Vagina (tissue), 2 donors: Measurements from ENCODE around the gene TBC1D21. TPM values are rescaled to one million over a fixed set of nuclear protein-coding genes. Genes with fewer than 3 reads are reported as not detected.

ENCODE experiments used
- DNase-seq, 2 donors: peaks; one replicate each; pipeline ENCODE4 v3.0.0-alpha.2; 2017; ENCODE audit errors: extremely low spot score in 2 of 2
- H3K27ac ChIP-seq: fragments of 200-600 bp; sonication (generic); one replicate; pipeline ENCODE4 v1.5.1; 2019
- H3K27me3 ChIP-seq: fragments of 200-600 bp; sonication (generic); one replicate; pipeline ENCODE4 v1.5.1; 2019
- H3K36me3 ChIP-seq, 2 donors: fragments of 200-600 bp; sonication (generic); one replicate each; pipeline ENCODE4 v1.5.1; 2017 to 2019
- H3K4me1 ChIP-seq: fragments of 200-600 bp; sonication (generic); one replicate; pipeline ENCODE4 v1.5.1; 2019
- H3K4me3 ChIP-seq, 2 donors: fragments of 200-600 bp; sonication (generic); 1 replicate in 1 of 2; 2 replicates in 1 of 2; pipeline ENCODE4 v1.5.1; 2016 to 2019
- H3K9me3 ChIP-seq: fragments of 200-600 bp; sonication (generic); one replicate; pipeline ENCODE4 v1.5.1; 2019
- POLR2A ChIP-seq, 2 donors: fragments of 450-650 bp; IDR thresholded peaks; one replicate each; pipeline ENCODE4 v1.6.1; 2017; ENCODE audit warnings: antibody characterized with exemption in 2 of 2, mild to moderate bottlenecking in 2 of 2, moderate library complexity in 2 of 2
- POLR2AphosphoS5 ChIP-seq, 2 donors: sonication (generic); formaldehyde crosslinking; IDR thresholded peaks; one replicate each; pipeline ENCODE4 v1.9.0; 2017; ENCODE audit warnings: antibody characterized with exemption in 2 of 2, mild to moderate bottlenecking in 2 of 2, low read depth in 1 of 2; ENCODE audit not compliant: insufficient read depth in 1 of 2
- intact Hi-C: fragments of 100-400 bp; cut with DNase I; formaldehyde crosslinking; loops from one replicate; pipeline ENCODE4 v1.15.1; 2023
- total RNA-seq: library from RNA; depleted of rRNA; stranded (reverse); fragments of >200 nt; gene quantifications from one replicate; pipeline ENCODE4 v1.2.3, GENCODE V29; 2016
- TF ChIP-seq, protein P1 (sequence below), 3 experiments: fragments of 450-650 bp in 2 of 3; fragments of 200-600 bp in 1 of 3; sonication (generic) in 1 of 3; IDR thresholded peaks; one replicate each; pipeline ENCODE4 v1.5.1; 2017 to 2019; ENCODE audit warnings: antibody characterized with exemption in 3 of 3, mild to moderate bottlenecking in 2 of 3, moderate library complexity in 2 of 3

Gene TBC1D21
- total RNA-seq, 1 donor from 2014 or later: not detected

DNA sequence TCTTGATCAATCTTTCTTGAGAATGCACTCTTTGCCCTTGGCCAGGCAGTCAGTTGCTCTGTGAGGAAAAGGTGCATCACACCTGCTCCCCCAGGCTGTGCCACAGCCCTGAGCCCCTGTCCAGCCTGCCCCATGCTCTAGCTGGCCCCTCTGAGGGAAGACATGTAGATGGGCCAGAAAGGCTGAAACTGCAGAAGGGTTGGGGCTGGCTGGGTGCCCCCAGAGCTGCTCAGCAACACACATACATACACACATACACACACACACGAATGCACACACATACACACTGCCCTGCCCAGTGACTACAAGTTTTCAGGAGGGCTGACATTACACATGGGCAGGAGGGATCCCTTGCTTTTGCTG is 16.4 kb downstream of the TBC1D21 start:
- no peaks in the 10 kb centered on the region for H3K4me1 ChIP-seq
- no peaks in the 10 kb centered on the region for H3K9me3 ChIP-seq
- TF ChIP-seq POLR2AphosphoS5 (IDR thresholded peaks at IDR 0.05; ENCODE audit: insufficient read depth in 1 of 2, low read depth in 1 of 2) (no peak), POLR2A (IDR thresholded peaks at IDR 0.05) (no peak)
- TF ChIP-seq, protein P1, sequence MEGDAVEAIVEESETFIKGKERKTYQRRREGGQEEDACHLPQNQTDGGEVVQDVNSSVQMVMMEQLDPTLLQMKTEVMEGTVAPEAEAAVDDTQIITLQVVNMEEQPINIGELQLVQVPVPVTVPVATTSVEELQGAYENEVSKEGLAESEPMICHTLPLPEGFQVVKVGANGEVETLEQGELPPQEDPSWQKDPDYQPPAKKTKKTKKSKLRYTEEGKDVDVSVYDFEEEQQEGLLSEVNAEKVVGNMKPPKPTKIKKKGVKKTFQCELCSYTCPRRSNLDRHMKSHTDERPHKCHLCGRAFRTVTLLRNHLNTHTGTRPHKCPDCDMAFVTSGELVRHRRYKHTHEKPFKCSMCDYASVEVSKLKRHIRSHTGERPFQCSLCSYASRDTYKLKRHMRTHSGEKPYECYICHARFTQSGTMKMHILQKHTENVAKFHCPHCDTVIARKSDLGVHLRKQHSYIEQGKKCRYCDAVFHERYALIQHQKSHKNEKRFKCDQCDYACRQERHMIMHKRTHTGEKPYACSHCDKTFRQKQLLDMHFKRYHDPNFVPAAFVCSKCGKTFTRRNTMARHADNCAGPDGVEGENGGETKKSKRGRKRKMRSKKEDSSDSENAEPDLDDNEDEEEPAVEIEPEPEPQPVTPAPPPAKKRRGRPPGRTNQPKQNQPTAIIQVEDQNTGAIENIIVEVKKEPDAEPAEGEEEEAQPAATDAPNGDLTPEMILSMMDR (IDR thresholded peaks at IDR 0.05): no peak
- intact Hi-C loops: no loop called here
- no peak overlapping the region for H3K27ac ChIP-seq
- no peaks in the 10 kb centered on the region for H3K27me3 ChIP-seq
- no peaks in the 10 kb centered on the region for H3K36me3 ChIP-seq
- no peak for DNase-seq
- H3K4me3 ChIP-seq: no peak overlapping the region

DNA sequence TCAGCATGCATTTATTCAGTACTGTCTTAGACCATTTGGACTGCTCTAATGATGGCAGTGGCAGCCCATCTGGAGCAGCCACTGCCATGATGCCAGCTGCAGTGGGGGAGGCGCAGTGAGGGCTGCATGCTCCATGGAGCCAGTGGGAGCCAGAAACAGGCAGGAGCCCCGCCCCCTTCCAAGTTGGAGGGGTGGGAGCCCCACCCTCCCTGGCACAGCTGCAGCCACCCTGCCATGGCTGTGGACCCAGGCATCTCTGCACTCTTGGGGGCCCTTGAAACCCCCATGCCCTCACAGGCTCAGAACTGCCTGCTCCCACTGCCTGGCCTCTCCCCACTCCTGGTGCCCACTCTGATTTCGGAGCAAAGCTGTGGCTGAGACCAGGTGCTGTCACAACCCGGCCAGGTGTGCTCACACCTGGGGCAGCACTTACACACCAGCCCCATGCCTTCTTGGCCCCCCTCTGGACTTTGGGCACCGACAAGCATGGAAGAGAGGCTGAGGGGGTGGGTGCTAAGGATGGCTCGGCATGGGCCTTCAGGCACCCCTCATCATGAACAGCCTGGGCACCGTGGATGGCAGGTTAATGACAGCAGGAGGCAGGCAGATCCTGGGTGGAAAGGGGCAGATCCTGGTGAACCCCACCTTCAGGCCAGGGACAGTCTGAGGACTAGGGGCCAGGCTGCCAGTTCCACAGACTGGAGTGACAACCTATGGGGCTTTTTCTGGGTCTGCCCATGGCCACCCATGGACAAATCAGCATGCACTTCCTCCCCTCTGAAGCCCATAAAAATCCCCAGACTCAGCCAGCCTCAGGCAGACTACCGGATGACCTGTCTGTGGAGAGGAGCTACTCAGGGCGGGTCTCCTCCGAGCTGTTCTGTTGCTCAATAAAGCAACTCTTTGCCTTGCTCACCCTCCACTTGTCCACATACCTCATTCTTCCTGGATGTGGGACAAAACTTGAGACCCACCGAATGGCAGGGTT is 18.3 kb downstream of the TBC1D21 start:
- Histone ChIP-seq H3K36me3 (no peaks in the 10 kb centered on the region), H3K9me3 (no peaks in the 10 kb centered on the region), H3K4me1 (no peaks in the 10 kb centered on the region), H3K4me3 (no peak overlapping the region), H3K27me3 (no peaks in the 10 kb centered on the region), H3K27ac (no peak overlapping the region)
- no peak for TF ChIP-seq POLR2A (IDR thresholded peaks at IDR 0.05)
- TF ChIP-seq POLR2AphosphoS5 (IDR thresholded peaks at IDR 0.05; ENCODE audit: insufficient read depth in 1 of 2, low read depth in 1 of 2): no peak
- TF ChIP-seq, protein P1 (IDR thresholded peaks at IDR 0.05): no peak
- intact Hi-C loops: no loop called here
- no peak for DNase-seq

DNA sequence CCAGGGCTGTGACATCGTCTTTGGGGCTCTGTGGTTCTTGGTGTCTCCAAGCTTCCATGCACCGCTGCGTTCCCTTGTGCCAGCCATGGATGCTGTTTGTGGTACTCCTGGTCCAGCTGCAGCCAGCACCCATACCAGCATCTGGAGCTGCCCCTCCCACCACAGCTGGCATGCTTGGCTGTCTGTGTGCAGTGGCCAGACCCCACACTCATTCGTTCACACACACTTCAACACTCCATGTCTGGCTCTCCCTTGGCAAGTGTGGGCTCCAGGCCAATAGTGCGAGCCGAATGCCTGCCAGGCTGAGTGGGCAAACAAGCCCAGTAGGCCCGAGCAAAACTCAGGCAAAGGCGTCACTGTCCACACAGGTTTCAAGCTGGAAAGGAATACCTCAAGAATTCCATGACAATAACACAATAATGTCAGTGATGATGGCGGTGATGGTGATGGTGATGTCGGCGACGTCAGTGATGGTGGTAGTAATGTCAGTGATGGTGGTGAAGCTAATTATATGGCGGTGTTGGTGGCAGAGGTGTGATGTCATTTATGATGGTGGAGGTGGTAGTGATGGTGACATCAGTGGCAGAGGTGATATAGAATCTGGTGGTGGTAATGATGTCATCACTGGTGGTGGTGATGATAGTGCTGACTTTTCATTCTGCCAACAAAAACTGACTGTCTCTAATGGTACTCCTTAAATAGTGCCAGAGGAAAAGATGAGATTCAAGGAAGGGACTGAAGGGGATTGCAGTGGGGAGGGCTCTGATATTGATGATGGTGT is 19.3 kb downstream of the TBC1D21 start:
- Histone ChIP-seq H3K36me3 (no peaks in the 10 kb centered on the region), H3K4me1 (no peaks in the 10 kb centered on the region), H3K27me3 (no peaks in the 10 kb centered on the region), H3K4me3 (no peak overlapping the region), H3K27ac (no peak overlapping the region), H3K9me3 (no peaks in the 10 kb centered on the region)
- DNase-seq: no peak
- intact Hi-C loops: no loop called here
- TF ChIP-seq POLR2A (IDR thresholded peaks at IDR 0.05): no peak
- no peak for TF ChIP-seq POLR2AphosphoS5 (IDR thresholded peaks at IDR 0.05; ENCODE audit: insufficient read depth in 1 of 2, low read depth in 1 of 2)
- TF ChIP-seq, protein P1 (IDR thresholded peaks at IDR 0.05): no peak

DNA sequence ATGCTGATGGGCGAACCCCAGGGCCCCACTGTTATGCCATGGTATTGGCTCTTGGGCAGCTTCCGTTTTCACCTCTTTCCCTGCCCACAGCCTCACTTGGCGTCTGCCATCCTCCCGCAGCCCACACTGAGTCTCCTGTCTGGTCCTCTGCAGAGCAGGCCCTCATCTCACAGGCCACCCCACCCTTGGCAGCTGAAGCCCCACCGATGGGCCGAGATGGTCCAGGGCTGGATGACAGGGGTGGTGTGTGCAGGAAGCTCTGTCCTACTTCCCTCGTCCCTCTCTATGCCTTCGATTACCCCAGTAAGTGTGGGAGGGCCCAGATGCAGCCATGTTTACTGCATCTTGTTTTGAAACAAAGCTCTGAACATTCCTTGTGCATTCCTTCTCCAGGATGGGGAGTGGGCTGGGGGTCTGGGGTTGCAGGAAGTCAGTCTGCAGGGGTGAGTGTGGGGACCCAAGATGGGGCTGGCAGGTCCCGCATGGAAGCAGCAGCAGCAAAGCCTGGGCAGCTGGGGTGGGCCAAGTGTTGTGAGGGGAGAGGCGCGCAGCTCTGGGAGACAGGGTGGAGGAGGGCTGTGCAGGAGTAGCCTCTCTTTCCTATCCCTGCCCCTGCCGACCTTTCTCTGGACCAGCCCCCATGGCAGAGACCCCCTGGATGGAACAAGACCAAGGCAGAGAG is 20.9 kb downstream of the TBC1D21 start:
- DNase-seq: no peak
- no peaks in the 10 kb centered on the region for H3K27me3 ChIP-seq
- H3K9me3 ChIP-seq: no peaks in the 10 kb centered on the region
- no peak overlapping the region for H3K27ac ChIP-seq
- intact Hi-C loops: no loop called here
- no peak overlapping the region for H3K4me3 ChIP-seq
- TF ChIP-seq POLR2AphosphoS5 (IDR thresholded peaks at IDR 0.05; ENCODE audit: insufficient read depth in 1 of 2, low read depth in 1 of 2) (no peak), POLR2A (IDR thresholded peaks at IDR 0.05) (no peak)
- TF ChIP-seq, protein P1 (IDR thresholded peaks at IDR 0.05): no peak
- H3K36me3 ChIP-seq: no peaks in the 10 kb centered on the region
- H3K4me1 ChIP-seq: no peaks in the 10 kb centered on the region
